OCI-LY3 (cell line): ENCODE results near the gene ARMC9.

ENCODE experiments used
- EZH2phosphoT487 ChIP-seq: fragments of 200-600 bp; shearing (Covaris generic); IDR thresholded peaks from 2 replicates; pipeline ENCODE4 v1.6.1; 2018; ENCODE audit warnings: antibody characterized with exemption, mixed run types, low read depth
- TF ChIP-seq, protein P1 (sequence below): fragments of 200-600, 300-600 bp; sonication (generic); IDR thresholded peaks from 2 replicates; pipeline ENCODE4 v1.5.1; 2014; ENCODE audit warnings: antibody characterized with exemption, low read length, low read depth

DNA sequence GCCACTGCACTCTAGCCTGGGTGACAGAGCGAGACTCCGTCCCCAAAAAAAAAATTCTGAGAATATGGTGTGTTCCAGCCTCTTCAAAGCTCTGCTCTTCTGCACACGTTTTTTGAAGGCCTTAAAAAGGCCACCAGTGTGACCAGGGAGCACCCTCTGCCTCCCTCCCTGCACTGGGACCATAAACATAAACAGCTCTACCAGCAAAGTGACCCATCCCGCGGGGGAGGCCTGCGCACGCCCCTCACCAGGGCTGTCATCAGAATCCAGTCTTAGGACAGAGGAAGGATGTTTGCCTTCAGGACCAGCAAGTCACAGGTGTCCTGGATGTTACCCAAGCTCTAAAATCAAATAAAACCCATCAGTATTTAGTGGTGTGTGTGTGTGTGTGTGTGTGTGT is 173.9 kb downstream of the ARMC9 start:
- TF ChIP-seq, protein P1, sequence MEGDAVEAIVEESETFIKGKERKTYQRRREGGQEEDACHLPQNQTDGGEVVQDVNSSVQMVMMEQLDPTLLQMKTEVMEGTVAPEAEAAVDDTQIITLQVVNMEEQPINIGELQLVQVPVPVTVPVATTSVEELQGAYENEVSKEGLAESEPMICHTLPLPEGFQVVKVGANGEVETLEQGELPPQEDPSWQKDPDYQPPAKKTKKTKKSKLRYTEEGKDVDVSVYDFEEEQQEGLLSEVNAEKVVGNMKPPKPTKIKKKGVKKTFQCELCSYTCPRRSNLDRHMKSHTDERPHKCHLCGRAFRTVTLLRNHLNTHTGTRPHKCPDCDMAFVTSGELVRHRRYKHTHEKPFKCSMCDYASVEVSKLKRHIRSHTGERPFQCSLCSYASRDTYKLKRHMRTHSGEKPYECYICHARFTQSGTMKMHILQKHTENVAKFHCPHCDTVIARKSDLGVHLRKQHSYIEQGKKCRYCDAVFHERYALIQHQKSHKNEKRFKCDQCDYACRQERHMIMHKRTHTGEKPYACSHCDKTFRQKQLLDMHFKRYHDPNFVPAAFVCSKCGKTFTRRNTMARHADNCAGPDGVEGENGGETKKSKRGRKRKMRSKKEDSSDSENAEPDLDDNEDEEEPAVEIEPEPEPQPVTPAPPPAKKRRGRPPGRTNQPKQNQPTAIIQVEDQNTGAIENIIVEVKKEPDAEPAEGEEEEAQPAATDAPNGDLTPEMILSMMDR: no peak
- TF ChIP-seq EZH2phosphoT487: no peak
